SIG-M5 (cell line): ENCODE data around the gene ARL5C.
"Not testable (repeated sequence)": the region's sequence is repeated elsewhere in the genome, so short reads cannot be mapped to it uniquely, and the experiment has no call there.

ENCODE experiments used
- DNase-seq: peaks from one replicate; lab custom pipeline; 2025; lab: John Stamatoyannopoulos, UW

Gene ARL5C

DNA sequence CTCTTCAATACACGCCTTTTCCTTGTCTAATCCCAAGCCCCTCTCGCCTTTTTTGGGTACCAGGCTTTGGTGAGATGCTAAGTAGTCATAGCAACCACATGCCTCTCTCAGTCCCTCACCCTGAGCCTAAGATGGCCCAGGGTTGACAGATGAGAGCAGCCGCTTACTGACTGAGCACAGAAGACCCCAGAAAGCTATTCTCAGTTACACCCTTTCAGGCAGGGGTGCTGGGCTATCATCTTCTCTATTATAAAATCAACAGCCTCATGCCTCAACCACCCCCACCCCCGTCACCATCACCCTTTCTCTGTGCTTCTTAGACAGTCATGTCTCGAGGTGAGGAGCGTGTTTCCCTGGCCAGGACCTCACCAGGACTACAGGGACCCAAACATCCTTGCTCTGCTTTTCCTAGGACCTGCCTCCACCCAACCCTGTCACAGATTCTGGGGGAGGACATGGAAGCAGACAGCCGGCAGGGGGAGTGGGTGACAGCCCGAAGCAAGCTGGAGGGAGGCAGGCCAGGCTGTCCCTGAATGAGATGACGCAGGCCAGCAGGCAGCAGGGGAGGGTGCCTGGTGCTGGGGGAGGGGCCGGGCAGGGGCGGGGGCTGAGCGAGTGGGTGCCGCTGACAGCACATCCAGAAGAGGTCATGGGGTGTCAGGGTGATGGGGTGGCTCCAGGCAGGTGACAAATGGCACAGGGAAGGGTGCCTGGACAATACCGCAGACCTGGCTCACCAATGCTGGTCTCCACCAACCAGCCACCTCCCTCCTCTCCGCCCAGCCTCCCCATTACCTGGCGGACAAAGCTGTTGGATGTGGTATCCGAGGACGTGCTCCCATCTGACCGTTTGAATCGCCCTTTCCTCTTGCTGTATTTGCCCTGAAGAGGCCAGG is 28.4 kb upstream of the ARL5C start:
- DNase-seq, result no peak

DNA sequence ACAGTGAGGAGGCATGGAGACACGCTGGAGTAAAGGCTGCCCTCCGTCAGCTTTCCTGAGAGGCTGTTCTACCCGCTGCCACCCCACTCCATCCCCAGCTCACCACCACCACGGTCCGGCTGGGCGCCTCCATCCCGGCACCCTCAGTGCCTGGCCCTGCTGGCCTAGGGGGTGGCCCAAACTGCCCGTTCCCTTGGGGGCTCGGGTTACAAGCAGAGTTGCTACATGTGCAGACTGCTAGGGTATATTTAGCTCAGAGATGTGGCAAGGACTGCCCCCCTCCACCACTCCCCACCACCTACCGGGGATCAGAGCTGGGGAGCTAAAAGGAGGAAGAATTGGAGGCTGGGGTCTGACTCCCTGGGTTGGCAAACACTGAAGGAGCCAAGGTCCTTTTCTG is 27.4 kb upstream of the ARL5C start:
- DNase-seq, result no peak

DNA sequence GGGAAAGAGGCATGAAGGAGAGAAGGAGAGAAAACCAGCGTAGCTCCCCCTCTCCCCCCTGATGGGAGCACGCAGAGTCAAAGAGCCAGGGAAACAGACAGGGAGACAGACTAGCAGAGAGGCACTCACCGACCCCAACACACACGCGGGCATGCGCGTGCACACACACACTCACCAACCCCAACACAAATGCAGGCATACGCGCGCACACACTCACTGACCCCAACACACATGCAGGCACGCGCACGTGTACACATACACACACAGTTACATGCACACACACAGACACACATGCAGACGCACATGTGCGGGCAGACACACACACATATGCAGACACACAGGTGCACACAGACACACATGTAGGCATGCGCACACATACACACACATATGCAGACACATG is 26.9 kb upstream of the ARL5C start:
- DNase-seq, result no peak

DNA sequence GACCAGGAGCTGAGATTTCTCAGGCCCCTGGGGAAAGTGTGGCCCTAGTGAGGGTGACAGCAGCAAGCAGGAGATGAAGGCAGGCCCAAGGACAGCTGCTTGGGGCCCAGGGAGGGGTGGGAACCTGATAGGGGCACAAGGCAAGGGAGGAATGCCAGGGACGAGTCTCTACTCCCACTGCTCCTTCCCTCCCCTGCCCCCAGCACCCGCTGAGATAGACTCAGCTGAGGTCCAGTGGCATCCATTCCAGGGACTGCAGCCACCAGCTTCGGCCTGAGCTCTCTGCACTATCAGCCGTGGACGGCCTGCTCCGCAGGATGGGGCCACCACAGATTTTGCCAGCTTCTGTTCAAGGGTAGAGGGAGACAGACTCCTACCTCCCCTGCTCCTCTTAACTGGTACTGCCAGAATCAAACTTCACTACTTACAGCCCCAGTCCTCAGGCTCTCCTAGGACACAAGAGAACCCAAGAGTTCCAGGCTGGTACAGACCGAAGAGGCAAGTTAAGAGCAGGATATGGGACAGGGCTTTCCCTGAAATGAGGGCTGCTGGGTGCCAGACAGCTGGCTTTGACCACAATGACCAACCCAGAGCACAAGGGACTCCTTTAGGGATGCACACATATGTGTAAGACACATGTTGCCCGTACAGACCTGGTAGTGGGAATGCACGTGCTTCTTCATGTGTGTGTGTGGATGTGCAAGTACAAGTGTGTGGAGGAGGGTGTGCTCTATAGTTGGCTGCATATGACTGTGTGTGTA is 26.0 kb upstream of the ARL5C start:
- DNase-seq, result no peak

DNA sequence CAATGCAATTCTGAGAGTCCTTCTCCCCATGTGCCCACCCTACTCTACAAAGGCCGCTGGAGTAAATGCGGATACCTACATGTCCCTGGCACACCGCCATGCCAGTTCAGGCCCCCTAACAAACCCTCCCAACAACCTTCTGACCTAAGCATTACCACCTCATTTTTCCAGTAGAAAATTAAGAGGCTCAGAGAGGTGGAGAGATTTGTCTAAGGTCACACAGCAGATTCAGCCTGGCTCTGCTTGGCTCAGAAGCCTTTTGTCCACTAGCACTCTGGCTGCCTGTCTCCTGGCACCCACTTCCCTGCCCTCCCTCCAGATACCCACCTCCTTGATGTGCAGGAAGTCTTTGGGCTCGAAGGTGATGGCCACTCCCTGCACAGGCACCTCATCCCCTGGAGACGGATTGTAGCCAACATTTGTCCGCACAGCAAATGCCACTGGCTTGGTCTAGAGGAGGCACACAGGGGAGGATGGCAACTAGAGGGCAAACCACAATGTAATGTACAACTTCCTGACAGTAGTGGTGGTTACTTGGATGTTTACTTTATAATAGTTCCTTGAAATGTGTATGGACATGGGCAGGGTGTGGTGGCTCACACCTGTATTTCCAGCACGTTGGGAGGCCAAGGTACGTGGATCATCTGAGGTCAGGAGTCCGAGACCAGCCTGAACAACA is 21.3 kb upstream of the ARL5C start:
- no peak for DNase-seq

DNA sequence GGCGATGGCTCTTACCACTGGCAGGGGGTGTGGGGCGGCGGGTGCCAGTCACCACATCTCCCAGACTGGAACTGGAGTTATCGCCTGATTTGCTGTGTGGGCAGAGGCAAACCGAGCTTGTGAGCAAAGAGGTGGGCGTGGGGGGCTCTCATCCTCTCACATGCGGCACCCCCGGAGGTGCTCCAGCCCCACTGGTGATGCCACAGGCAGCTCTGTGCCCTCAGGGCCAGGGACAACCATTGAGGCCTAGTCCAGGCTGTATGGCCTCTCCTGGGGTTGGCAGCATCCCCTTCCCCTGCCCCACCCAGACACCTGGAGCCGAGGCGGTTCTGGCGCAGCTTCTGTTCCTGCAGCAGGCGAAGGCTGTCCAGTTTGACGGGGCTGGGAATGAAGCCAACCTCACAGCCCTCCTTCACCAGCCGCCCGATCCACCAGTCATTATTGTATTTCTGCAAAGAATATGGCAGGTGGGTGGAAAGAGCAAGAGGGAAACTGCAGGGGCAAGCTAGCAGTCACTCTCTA is 20.6 kb upstream of the ARL5C start:
- DNase-seq, result no peak

DNA sequence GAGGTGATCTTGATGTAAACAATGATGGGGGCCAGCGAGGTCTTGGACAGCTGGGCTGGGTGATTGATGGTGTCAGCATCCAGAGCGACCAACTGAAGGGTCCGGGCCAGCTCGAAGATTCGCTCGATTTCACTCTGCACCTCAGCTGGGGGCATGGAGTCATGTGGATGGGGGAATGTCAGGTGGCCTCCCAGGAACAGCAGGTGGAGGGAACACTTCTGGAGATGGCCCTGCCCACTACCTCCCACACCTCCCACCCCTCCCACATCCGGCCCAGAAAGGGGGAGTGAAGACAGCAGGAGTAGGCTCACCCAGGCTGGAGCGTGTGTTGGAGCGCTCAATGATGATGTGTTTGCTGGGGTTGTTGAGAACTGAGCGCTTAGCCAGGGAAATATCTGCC is 17.8 kb upstream of the ARL5C start:
- DNase-seq, result no peak

DNA sequence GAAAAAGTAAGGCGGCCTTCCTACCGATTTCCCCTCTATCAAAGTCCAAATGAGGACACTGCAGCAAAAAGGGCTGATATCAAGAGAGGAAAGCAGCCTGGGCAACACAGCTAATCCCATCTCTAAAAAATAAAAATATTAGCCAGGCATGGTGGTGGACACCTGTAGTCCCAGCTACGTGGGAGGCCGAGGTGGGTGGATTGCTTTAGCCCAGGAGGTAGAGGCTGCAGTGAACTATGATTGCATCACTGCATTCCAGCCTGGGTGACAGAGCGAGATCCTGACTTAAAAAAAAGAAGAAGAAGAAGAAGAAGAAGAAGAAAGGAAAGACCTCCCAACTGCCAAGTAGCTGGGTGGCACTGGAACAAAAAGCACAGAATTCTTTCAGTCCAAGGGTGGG is 17.1 kb upstream of the ARL5C start:
- DNase-seq, result no peak

DNA sequence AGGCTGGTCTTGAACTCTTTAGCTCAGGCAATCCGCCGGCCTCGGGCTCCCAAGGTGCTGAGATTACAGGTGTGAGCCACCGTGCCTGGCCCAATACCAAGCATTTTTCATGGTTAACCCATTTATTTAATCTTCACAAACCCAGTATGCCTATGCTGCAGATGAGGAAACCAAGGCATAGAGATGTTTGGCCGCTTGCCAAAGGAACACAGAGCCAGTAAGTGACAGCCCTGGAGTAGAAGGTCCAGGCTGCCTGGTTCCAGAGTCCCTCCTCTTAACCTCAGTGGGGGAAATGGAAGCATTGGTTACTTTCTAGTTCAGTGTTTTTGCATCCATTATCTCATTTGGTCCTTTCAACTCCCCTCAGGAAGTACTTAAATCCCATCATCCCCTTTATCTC is 15.3 kb upstream of the ARL5C start:
- DNase-seq, result no peak

DNA sequence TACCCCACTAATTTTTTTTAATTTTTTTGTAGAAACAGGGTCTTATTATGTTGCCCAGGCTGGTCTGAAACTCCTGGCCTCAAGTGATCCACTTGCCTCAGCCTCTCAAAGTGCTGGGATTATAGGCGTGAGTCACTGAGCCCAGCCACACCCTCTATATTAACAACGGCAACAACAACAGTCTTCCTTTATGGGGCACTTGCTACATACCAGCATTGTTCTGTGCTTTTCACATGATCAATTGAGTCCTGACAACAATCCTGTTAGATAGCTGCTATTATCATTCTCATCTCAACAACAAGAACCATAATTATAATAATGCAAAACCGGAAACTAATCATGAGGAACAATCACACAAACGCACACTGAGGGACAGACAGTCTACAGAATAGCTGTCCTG is 12.6 kb upstream of the ARL5C start:
- DNase-seq, result no peak

DNA sequence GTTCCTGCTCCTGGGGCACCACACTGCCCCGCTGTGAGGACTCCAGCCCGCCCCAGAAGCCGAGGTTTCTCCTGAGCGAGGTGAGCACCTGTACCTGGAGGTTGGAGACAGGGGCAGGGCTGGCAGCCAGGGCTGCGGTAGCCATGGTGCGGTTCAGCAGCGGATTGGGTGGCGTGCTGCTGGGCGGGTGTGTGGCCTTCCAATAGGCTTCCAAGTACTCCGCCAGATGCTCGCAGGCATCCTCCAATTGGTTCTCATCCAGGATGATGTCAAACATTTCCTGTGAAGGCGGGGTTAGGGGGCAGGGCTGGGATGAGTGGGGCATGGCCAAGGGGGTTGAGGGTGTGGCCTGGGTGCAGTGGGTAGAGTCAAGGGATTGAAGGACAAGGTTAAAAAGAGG is 11.3 kb upstream of the ARL5C start:
- no peak for DNase-seq

DNA sequence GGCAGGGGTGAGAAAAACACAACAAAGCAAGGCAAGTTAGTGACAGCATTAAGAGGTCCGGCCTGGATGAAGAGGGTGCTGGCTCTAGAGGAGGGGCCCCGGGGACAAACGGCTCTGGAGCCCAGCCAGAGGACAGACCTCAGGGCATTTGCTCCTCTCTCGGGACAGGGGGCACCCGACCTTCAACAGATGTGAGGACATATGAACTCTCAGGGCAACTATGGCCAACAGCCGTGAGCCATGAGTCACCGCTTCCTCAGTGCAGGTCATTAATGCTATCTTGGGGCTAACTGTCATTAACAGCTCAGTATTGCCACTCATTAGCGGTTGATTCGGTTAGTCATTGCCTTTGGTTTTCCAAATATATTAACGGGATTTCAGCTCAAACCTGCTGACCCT is 9.7 kb upstream of the ARL5C start:
- no peak for DNase-seq

DNA sequence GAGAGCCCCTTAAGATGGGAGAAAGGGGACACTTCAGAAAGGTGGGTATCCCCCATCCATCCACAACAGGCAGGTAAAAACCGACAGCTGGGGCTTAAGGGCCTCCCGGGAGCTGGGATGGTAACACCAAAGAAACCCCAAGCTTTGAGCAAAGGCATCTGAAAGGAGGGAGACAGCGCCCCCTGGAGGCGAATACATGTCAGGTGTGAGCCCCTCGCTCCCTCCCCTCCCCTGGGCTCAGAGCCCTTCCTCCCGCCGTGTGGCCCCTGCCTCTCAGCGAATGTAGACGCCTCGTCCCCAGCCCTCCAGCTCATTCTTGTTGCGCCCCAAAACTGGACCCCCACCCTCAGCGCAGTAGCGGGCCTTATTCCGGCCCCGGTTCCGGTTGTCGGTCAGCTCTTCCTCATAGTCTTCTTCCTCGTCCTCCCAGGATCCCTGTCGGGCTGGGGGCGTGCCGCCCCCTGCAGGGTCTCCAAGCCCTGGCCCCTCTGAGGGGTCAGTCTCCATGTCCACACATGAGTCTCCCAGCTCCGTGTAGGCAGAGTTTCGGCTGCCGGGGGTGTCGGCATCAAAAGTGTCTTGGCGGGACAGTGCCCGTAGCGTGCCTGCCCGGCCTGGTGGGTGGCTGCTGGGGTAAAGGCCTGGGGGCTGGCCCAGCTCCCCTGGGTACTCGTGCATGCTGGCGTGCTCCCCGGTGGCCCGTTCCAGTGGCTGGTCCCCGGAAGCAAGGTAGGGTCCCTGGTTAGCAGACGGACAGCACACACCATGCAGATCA is 9.1 kb upstream of the ARL5C start:
- no peak for DNase-seq

DNA sequence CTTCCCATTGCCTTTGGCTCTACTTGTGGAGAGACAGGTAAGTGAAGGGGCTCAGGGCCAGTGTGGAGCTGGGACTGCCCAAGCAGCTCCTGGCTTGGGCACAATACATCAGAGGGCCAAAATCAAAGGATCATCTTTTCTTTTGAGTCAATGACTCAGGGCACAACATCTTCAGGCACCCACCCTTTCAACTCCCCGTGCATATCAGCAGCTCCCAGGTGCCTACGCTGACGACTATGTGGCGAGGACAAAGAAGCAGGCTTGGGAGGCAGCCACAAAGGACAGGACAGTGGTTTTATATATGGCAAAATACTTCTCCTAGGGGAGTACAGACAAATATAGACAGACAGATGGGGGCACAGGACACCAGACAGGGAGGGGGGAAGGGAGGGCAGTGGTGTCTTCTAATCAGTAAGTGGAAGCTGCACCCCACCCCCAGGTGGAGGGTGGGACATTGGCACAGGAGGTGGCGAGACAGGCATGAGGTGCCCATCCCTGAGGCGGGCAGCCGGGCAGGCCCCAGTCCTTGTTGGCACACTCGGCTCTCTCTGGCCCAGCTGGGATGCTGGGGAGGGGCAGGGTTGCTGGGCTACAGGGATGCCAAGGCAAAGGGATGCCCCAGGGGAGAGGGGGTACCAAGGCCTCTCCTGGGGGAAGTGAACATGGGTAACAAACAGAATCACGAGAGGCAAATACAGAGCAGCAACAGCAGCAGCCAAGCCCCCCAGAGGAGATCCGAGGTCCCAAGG is 7.7 kb upstream of the ARL5C start:
- DNase-seq, result no peak

DNA sequence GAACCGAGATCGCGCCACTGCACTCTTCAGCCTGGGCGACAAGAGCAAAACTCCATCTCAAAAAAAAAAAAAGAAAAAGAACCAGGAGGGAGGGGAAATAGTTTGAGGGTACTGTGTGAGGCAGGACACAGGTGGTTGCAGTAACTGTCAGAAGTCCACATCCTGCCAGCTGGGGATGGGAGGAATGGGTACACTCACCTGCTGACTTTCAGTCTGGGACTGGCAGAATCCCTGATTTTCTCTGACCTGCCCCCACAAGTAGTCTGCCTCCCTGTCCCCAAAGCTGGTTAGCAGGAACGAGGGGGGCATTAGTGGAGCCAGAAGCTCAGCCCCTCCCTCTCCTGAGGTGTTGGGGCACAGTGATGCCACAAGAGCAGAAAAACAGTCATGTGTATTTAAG is 7.1 kb upstream of the ARL5C start:
- no peak for DNase-seq

DNA sequence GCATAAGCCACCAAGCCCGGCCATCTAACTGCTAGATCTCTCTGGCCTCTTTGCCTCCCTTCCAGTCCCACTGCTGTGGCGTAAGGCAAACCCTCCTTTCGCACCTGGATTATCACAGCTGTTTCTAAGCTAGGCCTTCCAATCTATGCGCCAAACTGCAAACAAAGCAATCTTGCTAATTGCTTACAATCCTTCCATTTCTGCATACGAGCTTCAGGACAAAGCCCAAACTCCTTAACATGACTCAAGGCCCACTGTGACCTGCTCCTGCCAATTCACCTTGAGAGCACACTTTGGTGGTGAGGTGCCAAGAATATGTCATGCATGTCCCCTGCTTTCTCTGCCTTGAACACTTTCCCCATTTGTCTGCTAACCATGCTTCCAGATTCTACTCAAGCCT is 6.0 kb upstream of the ARL5C start:
- DNase-seq, result no peak

DNA sequence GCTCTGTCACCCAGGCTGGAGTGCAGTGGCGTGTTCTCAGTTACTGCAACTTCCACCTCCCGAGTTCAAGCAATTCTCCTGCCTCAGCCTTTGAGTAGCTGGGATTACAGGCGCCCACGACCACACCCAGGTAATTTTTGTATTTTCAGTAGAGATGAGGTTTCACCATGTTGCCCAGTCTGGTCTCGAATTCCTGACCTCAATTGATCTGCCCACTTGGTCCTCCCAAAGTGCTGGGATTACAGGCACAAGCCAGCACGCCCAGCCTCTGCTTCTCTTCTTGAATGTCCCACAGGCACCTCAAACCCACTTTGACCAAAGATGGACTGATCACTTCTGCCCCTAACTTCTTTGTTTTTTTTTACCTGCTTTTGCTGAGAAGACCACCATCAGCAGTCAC is 4.6 kb upstream of the ARL5C start:
- no peak for DNase-seq

DNA sequence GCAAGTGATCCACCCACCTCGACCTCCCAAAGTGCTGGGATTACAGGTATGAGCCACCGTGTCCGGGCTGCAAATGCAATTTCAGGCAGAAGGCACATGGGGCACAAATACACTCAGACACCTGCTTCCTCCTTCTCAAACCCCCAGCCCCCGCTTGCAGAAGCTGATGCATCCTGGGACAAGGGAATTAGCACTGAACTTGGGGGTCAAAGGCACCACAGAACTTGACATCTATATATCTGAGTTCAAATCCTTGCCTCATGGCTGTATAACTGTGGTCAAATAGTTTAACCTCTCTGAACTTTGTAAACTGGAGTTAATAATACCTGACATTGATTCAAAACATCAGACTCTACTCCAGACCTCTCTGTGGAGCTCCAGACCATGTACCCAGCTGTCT is 4.1 kb upstream of the ARL5C start:
- DNase-seq, result no peak

DNA sequence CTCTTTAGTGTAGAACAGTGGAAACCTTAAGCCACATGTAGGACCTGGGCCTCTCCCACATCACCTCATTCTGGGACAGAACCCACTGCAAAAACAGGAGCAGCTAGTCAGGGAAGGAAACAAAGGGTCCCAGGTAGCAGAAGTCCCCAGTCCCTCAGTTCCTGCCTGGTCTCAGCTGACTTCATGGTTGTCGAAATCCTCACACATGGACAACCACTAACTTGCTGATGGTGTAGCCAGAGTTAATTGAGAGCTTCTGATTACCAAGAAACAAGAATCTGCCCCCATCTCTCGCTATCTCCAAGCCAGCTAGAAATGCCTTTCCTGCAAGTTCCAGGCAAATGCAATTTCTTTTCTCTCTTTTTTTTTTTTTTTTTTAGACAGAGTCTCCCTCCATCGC is 3.6 kb upstream of the ARL5C start:
- DNase-seq, result no peak

DNA sequence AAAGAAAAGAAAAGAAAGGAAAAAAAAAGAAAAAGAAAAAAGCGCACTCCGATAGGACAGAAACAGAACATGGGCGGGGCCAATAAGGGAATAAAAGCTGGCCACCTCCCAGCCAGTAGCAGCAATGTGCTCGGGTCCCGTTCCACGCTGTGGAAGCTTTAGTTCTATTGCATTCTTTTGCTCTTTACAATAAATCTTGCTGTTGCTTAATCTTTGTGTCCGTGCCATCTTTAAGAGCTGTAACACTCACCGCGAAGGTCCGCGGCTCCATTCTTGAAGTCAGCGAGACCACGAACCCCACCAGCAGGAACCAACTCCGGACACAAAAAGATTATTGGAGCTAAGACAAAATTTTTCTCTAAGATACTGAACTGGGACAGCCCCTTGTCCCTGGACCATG is 3.1 kb upstream of the ARL5C start:
- DNase-seq, result no peak

DNA sequence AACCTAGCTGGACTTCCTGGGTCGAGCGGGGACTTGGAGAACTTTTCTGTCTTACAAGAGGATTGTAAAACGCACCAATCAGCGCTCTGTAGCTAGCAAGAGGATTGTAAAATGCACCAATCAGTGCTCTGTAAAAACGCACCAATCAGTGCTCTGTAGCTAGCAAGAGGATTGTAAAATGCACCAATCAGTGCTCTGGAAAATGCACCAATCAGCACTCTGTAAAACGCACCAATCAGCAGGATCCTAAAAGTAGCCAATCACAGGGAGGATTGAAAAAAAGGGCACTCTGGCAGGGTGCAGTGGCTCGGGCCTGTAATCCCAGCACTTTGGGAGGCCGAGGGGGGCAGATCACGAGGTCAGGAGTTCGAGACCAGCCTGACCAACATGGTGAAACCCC is 2.5 kb upstream of the ARL5C start:
- not testable (repeated sequence) for DNase-seq
